Breast epithelium (tissue), 3 donors: ENCODE data around the gene GPR61.

Experiments used
- CTCF ChIP-seq, 3 donors: fragments of 450-650 bp; IDR thresholded peaks; one replicate each; pipeline ENCODE4 v1.5.1; 2016 to 2017; ENCODE audit warnings: antibody characterized with exemption in 3 of 3, mild to moderate bottlenecking in 3 of 3, moderate library complexity in 3 of 3
- POLR2A ChIP-seq: fragments of 450-650 bp; IDR thresholded peaks from one replicate; pipeline ENCODE4 v1.6.1; 2016; ENCODE audit warnings: antibody characterized with exemption, mild to moderate bottlenecking, moderate library complexity

- TF ChIP-seq CTCF (IDR thresholded peaks at IDR 0.05): no peak
- TF ChIP-seq POLR2A: no peak
Observed at GRCh38 chr1:109557520-109557919, 17.8 kb downstream of the GPR61 start.
